ENCODE measurements around the gene AAGAB. TPM values are rescaled to one million over a fixed set of nuclear protein-coding genes. Genes with fewer than 3 reads are reported as not detected.

AAGAB gene
- total RNA-seq, 2 donors from 2014 or later = 67.7 to 99.1 TPM

DNA sequence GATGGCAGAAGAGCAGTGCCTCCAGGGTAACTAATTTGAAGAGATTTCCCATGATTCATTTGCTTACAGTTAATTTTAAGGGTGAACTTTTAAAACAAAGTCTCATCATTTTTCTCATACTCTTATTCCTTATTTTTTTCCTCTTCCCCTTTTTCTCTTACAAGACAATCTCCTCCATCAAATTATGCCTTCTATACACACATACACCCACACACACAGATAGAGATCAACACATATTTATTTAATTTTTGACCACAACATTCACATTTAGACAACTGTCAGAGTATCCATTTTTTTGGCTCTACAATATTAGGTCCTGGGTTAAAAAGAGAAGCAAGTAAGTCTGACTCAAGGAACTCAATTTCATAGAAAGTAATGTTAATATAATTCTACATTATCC is 37.6 kb downstream of the AAGAB start:
- Histone ChIP-seq H3K4me1 (ENCODE audit: control insufficient read depth, insufficient read depth, low read length) (no peaks in the 10 kb centered on the region), H3K9me3 (ENCODE audit: control insufficient read depth, low read length) (no peaks in the 10 kb centered on the region), H3K9ac (ENCODE audit: extremely low read depth, low read length, poor library complexity, severe bottlenecking) (no peak overlapping the region), H3K27ac (ENCODE audit: low read depth, low read length) (no peak overlapping the region), H3K36me3 (ENCODE audit: control insufficient read depth, insufficient read depth, low read length) (peaks cover 41% of the 10 kb centered on the region), H3K4me3 (ENCODE audit: low read length) (no peak overlapping the region), H3K27me3 (ENCODE audit: control insufficient read depth, insufficient read depth, low read length, poor library complexity, severe bottlenecking) (no peaks in the 10 kb centered on the region)
- Mint-ChIP-seq H3K9me3 (no peaks in the 10 kb centered on the region), H3K36me3 (ENCODE audit: low read depth) (peaks cover 43% of the 10 kb centered on the region), H3K4me3 (no peak overlapping the region), H3K27me3 (ENCODE audit: insufficient read depth) (no peaks in the 10 kb centered on the region), H3K27ac (no peak overlapping the region), H3K4me1 (no peaks in the 10 kb centered on the region)
- no peak for TF ChIP-seq CTCF (conservative IDR thresholded peaks at IDR 0.05)
- DNase-seq = no peak

DNA sequence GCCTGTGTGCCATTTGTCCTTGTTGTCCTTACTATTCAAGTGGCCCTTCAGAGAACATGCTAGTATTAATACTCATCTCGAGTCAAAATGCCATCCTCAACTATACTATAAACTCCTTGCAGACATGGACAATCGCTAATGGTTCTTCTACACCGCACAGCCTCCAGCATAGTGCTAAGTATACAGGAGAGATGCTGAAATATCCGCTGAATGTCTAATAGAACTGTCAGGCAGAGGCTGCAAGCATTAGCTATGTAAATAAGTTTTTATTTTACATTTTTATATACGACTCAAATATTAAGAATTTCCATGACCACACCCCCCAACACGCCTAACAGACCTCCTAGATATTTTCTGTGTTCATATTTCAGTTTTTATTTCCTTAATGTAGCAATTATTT is 39.4 kb downstream of the AAGAB start:
- H3K4me3 ChIP-seq (ENCODE audit: low read length) = no peak overlapping the region
- no peaks in the 10 kb centered on the region for H3K4me1 ChIP-seq (ENCODE audit: control insufficient read depth, insufficient read depth, low read length)
- Mint-ChIP-seq H3K27ac (no peak overlapping the region), H3K9me3 (no peaks in the 10 kb centered on the region), H3K4me3 (no peak overlapping the region), H3K4me1 (no peaks in the 10 kb centered on the region), H3K36me3 (ENCODE audit: low read depth) (peaks cover 45% of the 10 kb centered on the region), H3K27me3 (ENCODE audit: insufficient read depth) (no peaks in the 10 kb centered on the region)
- H3K9me3 ChIP-seq (ENCODE audit: control insufficient read depth, low read length) = no peaks in the 10 kb centered on the region
- 87 to 97% methylated on average over 3 to 5 of the region's 6 CpGs for WGBS, 2 experiments (ENCODE audit: insufficient coverage in 1 of 2, insufficient read length in 1 of 2)
- H3K36me3 ChIP-seq (ENCODE audit: control insufficient read depth, insufficient read depth, low read length) = peaks cover 34% of the 10 kb centered on the region
- TF ChIP-seq CTCF (conservative IDR thresholded peaks at IDR 0.05) = no peak
- H3K27me3 ChIP-seq (ENCODE audit: control insufficient read depth, insufficient read depth, low read length, poor library complexity, severe bottlenecking) = no peaks in the 10 kb centered on the region
- DNase-seq = no peak
- H3K9ac ChIP-seq (ENCODE audit: extremely low read depth, low read length, poor library complexity, severe bottlenecking) = no peak overlapping the region
- H3K27ac ChIP-seq (ENCODE audit: low read depth, low read length) = no peak overlapping the region

- no peak for TF ChIP-seq CTCF (conservative IDR thresholded peaks at IDR 0.05)
- peaks cover 35% of the 10 kb centered on the region for H3K36me3 Mint-ChIP-seq (ENCODE audit: low read depth)
- Histone ChIP-seq H3K4me1 (ENCODE audit: control insufficient read depth, insufficient read depth, low read length) (no peaks in the 10 kb centered on the region), H3K27ac (ENCODE audit: low read depth, low read length) (no peak overlapping the region), H3K9ac (ENCODE audit: extremely low read depth, low read length, poor library complexity, severe bottlenecking) (no peak overlapping the region), H3K9me3 (ENCODE audit: control insufficient read depth, low read length) (no peaks in the 10 kb centered on the region), H3K4me3 (ENCODE audit: low read length) (no peak overlapping the region), H3K27me3 (ENCODE audit: control insufficient read depth, insufficient read depth, low read length, poor library complexity, severe bottlenecking) (no peaks in the 10 kb centered on the region), H3K36me3 (ENCODE audit: control insufficient read depth, insufficient read depth, low read length) (peaks cover 42% of the 10 kb centered on the region)
- H3K4me1 Mint-ChIP-seq = no peaks in the 10 kb centered on the region
- H3K4me3 Mint-ChIP-seq = no peak overlapping the region
- H3K9me3 Mint-ChIP-seq = no peaks in the 10 kb centered on the region
- H3K27me3 Mint-ChIP-seq (ENCODE audit: insufficient read depth) = no peaks in the 10 kb centered on the region
- H3K27ac Mint-ChIP-seq = no peak overlapping the region
- 87 to 94% methylated on average over 3 to 4 of the region's 4 CpGs for WGBS, 2 experiments (ENCODE audit: insufficient coverage in 1 of 2, insufficient read length in 1 of 2)
- DNase-seq = no peak
These were observed 41.6 kb downstream of the AAGAB start for GRCh38 chr15:67212684-67213367.
